ENCODE data around the gene ANKRD55.
"Not testable (repeated sequence)": the region's sequence is repeated elsewhere in the genome, so short reads cannot be mapped to it uniquely, and the experiment has no call there.

Gene ANKRD55

GRCh38 chr5:56166671-56167385 lies 66.3 kb downstream of the ANKRD55 start:
- no peak for DNase-seq

GRCh38 chr5:56164376-56164775 lies 68.8 kb downstream of the ANKRD55 start:
- no peak for DNase-seq

DNA sequence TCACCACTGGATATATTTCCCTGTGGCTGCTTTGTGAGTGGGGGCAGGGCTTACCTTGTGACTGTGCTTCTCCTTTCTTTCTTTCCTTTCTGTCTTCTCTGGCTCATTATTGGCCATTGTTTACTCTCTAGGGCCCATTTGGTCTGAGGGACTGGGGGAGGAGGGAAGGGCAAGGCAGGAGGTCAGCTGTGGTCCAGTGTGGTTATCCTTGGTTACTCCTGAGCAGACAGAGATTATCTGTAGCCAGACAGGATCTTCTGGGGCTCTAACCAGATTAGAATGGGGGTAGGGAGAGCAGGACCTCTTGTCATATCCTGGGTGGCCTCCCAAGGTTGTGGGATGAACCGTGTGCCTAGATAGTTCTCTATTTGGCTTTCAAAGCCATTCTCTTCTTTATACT lies 71.2 kb downstream of the ANKRD55 start:
- DNase-seq = no peak

DNA sequence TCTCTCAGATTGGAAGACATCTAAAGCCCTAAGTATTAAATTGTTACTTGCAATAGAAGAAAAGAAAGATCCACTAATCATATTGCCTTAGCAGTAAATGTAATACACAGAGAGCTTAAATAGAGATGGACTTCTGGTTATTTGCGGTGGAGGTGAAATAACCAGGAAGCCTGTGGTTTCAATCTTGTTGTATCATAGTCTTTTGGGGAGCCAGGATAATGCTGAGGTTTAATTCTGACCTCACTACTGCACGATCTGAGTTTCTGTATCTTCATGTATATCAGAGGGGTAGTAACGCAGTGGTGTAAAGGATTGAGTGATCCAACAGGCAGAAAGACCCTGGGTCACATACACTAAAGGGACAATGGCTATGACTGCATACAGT lies 71.7 kb downstream of the ANKRD55 start:
- DNase-seq = no peak

DNA sequence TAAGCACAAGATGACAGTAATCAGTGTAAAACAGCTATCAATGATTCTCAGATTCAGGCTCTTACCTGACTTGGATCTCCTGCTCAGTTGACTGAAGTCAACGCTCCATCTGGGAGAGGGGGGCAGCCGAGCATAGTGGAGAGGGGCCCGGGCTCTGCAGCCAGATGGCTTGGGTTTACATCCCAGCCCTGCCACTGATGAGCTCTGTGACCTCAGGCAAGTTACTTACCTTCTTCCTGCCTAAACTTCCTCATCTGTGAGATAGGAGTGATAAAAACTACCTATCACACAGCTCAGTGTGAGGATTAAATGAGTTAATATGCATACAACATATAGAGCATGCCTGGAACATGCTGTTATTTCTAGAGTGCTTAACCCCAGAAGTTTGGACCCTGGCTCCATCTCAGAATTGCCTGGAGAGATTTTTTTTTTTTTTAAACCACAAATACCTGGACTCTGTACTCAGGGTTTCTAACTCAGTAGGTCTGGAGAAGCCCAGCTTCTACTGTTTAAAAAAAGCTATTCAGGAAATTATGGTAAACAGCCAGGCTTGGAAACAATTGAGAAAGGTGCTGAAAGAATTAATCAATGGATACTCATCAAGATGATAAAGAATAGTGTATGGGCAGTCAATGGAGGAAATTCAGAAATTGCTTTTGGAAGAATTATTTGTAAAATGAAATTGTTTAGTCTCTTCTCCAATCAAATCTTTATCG lies 72.2 kb downstream of the ANKRD55 start:
- DNase-seq = no peak

DNA sequence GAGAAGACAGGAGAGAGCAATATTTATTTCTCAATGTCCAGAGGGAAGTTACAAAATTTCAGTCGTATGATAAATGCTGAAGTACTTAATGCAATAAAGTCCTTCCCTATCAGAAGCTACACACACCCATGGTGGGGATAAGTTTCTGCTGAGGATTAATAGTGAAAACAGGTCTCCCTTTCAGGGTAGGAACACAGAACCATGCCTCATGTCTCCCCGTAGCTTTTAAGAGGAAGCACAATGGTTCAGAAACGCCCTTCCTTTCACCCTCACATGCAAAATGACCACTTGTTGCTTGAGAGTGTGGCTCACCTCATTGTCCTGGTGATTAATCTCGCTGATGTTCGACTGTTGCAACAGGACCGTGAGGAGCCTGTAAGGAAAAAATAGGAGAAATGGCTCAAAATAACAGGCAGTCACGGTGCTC lies 73.6 kb downstream of the ANKRD55 start:
- no peak for DNase-seq

DNA sequence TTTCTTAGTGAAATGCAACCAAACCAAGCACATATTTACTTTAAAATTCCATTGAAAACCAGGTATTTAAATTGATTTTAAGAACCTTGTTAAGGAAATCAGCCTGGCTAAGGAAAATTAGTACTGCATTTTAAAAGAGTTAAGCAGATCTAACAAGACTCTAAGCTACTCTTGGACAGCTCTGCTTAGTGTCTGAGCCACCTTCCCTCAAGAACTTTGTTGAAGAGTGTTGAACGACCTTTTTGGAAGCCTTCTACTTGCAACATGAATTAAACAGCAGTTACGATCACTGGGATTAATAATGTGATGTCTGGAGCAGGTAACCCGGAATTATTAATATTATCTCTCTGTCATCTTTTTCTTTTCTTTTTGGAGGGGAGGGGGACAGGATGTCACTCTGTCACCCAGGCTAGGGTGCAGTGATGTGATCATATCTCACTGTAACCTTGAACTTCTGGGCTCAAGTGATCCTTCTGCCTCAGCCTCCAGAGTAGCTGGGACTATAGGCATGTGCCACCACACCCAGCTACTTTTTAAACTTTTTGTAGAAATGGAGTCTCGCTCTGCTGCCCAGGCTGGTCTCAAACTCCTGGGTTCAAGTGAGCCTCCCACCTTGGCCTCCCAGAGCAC lies 74.7 kb downstream of the ANKRD55 start:
- no peak for DNase-seq

- not testable (repeated sequence) for DNase-seq
Observed at GRCh38 chr5:56157191-56157621, 75.9 kb downstream of the ANKRD55 start.

DNA sequence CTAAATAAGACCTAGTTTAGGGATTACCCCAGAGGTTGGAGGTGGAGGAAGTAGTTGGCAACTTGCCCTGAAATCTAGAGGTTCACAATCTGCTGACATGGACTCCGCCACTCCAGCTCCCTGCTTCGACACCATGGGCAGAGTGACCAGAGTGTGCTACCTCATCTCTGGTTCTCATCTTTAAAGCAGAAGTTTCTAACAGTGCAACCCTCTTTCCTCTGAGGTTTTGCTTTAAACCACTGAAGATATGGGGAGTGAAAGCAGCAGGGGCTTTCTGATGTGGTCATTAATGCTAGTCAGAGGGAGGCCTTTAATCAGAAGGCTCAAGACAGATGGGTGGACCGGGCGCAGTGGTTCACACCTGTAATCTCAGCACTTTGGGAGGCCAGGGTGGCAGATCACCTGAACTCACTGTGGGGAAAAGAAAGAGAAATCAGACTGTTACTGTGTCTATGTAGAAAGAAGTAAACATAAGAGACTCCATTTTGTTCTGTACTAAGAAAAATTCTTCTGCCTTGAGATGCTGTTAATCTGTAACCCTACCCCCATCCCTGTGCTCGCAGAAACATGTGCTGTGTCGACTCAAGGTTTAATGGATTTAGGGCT lies 76.4 kb downstream of the ANKRD55 start:
- DNase-seq = not testable (repeated sequence)

DNA sequence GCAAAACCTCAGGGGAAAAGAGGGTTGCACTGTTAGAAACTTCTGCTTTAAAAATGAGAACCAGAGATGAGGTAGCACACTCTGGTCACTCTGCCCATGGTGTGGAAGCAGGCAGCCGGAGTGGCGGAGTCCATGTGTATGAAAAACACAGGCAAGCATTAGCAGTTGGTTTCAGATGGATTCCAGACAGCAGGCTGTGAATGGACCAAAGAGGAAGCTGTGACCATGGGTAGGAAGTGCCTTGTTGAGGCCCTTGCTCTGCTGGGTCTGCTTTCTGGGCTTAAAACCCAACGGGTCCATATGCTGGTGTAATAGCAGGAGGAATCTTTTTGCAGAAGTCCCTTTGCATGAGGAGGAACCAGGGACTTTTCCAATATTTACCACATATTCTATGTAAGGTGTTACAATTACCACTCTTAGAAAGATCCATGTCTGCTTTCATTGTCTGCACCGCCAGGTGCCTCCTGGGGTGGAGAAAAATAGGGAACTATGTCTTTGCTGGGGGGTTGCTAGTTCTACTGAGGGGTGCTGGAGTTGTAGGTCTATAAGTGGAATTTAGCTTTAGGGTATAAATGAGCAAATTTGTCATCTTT lies 77.0 kb downstream of the ANKRD55 start:
- no peak for DNase-seq

DNA sequence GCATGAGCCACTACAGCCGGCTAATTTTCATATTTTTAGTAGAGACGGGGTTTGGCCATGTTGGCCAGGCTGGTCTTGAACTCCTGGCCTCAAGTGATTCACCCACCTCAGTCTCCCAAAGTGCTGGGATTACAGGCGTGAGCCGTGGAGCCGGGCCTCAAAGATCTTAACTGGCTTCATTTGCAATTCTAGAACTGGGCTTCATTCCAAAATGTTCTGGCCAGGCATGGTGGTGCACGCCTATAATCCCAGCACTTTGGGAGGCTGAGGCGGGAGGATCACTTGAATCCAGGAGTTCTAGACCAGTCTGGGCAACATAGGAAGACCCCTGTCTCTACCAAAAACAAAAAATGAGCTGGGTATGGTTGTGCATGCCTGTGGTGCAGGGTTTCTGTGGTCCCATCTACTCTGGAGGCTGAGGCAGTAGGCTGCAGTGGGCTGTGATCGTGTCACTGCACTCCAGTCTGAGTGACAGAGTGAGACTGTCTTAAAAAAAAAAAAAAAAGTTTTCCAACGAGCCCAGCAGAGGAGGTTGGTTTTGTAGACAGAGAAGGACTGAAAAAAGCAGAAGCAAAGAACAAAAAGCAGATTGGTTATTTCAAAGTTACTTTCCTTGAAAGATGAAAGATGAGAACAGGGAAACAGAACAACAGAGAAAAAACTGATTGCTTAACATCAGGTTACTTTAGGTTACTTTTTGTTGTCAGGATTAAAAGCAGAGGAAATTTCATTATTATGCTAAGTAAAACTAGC lies 78.2 kb downstream of the ANKRD55 start:
- no peak for DNase-seq

GRCh38 chr5:56152437-56152836 lies 80.7 kb downstream of the ANKRD55 start:
- DNase-seq = no peak

DNA sequence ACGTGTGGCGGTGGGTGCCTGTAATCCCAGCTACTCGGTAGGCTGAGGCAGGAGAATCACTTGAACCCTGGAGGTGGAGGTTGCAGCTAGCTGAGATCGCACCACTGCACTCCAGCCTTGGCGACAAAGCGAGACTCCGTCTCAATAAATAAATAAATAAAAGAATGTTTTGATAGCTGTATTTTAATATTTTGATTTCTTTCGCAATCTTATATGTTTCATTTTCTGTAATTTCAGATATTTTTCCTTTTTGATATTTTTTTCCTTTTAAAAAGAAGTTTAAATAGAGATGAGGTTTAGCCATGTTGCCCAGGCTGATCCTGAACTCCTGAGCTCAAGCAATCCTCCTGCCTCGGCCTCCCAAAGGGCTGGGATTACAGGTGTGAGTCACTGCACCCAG lies 82.4 kb downstream of the ANKRD55 start:
- DNase-seq = not testable (repeated sequence)

DNA sequence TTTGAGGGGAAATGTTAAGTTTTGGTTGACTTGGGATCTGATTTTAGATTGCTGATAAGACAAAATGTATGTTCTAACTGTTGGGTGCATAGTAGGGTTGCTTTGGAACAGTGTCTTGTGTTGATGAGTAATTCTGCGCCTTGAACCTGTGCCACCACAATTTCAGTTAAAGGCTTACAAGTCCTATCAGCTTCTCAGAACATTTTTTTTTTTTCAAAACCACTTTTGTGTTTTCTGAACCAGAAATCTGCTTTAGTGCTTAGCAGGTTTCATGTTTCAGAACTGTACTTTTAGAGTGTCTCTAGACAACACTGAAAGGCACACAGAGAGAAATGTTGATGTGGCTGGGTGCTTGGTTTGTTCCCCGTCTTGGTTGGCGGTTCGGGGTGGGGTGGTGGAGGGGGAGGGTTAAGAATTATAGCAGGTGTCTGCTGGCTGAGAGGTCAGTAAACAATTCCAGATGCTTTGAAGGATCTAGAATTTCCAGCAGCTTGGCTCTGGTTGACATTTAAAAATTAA lies 84.6 kb downstream of the ANKRD55 start:
- no peak for DNase-seq

- DNase-seq = no peak
Observed at GRCh38 chr5:56147659-56148230, 85.4 kb downstream of the ANKRD55 start.

DNA sequence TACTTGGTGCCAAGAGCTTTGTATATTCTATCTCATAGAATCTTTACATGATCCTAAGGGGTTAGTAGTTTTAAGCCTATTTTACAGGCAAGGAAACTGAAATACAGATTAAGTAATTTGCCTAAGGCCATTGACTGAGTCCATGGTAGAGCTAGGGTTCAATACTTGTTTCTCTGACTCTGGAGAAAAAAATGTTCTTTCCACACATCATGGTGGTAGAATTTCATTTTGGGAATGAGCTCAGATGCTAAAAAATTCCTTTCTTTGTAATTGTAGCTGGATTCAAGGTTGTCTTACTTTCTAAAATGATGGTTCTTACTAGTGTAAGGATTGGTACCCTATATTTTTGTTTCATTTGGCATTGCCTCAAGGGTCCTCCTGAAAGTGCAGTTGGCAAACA lies 86.0 kb downstream of the ANKRD55 start:
- no peak for DNase-seq

DNA sequence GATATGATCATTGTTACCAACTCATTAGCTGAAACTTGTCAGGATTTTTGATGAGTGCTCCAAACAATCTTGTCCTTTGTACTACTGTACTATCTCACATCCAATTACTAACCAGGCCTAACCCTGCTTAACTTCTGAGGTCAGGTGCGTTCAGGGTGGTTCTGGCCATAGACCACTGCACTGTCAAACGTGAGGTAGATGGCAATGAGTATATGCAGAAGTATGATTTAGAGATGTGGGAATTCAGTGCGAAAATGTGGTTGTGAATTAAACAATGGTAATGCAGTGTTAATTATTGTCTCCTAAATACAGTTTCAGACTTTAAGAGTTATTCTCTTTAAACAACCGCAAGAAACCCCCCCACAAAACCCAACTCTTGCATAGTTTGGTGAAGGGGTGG lies 86.5 kb downstream of the ANKRD55 start:
- DNase-seq = no peak

DNA sequence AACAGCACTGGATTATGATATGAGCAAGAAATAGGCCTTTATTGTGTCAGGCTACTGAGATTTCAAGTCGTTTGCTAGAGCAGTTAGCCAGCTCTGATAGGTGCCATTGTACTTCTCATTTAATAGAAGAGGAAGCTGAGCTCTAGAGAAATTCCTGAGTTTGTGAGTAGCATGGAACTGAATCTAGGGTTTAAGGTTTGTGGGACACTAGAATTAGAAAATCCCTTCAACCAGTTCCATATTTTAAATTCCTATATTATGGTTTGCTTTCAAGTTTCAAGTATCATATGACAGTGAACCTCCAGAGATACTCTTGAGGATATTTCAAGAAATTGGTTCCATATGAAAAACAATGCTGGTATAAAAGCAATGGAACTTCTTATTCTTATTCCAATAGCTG lies 87.6 kb downstream of the ANKRD55 start:
- no peak for DNase-seq

DNA sequence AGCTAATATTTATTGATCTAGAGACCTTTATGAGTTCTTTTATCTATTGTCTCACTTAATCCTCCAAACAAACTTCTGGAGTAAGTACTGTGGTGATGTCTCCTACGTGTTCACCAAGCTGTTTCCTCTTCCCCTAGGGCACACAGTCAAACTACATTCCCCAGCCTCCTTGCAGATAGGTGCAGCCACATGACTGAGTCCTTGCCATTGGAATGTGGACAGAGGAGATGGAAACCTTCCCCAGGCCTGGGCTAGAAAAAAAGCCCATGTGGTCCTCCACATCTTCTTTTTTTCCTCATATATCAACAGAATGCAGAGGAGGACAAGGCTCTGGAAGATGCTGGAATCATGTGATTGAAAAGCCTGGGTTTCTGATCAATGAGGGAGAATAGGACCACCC lies 88.0 kb downstream of the ANKRD55 start:
- DNase-seq = no peak

- no peak for DNase-seq
Observed at GRCh38 chr5:56144211-56144610, 88.9 kb downstream of the ANKRD55 start.

DNA sequence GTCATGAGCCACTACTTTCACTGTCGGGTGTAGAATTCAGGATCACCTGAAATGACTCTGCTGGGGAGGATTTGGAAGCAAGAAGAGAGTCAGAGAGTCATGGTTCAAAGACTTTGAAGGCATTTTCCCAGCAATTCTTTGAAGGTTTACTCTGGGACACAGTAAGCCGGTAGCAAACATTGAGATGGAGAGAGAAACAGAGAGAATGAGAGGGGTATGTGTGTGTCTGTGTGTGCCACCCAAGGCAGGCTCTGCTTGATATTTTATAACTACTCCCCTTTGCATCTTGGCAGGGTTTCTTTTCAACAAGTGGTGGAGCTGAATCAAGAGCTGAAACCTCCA lies 89.8 kb downstream of the ANKRD55 start:
- DNase-seq = no peak
